Fibroblast of villous mesenchyme (primary cell): ENCODE results near the gene PITPNM3. TPM values are rescaled to one million over a fixed set of nuclear protein-coding genes. Genes with fewer than 3 reads are reported as not detected.
"Not testable (repeated sequence)": the region's sequence is repeated elsewhere in the genome, so short reads cannot be mapped to it uniquely, and the experiment has no call there.

ENCODE experiments used
- DNase-seq: peaks from one replicate; pipeline ENCODE4 v3.0.0-alpha.2; 2010; ENCODE audit warnings: low read depth
- H3K4me3 ChIP-seq: 2 replicates; pipeline ENCODE4 v1.5.1; 2011; ENCODE audit warnings: low read depth, mild to moderate bottlenecking, low read length
- CTCF ChIP-seq: IDR thresholded peaks from 2 replicates; pipeline ENCODE4 v1.5.1; 2012; ENCODE audit warnings: low read depth, mild to moderate bottlenecking, low read length; ENCODE audit not compliant: insufficient read depth
- total RNA-seq: library from RNA; depleted of rRNA; stranded (reverse); fragments of >200 nt; gene quantifications from 2 replicates; pipeline ENCODE4 v1.2.3, GENCODE V29; 2012

Gene PITPNM3
- total RNA-seq, 1 donor: under 0.01 TPM

- no peak for DNase-seq
- no peak for TF ChIP-seq CTCF
- no peak overlapping the region for H3K4me3 ChIP-seq
Measured at GRCh38 chr17:6483507-6483906, 72.8 kb downstream of the PITPNM3 start.

- DNase-seq, H3K4me3 ChIP-seq: not testable (repeated sequence)
Measured at GRCh38 chr17:6482796-6483195, 73.6 kb downstream of the PITPNM3 start.

GRCh38 chr17:6482105-6482455 is 74.3 kb downstream of the PITPNM3 start:
- no peak for DNase-seq
- no peak for TF ChIP-seq CTCF
- no peak overlapping the region for H3K4me3 ChIP-seq

- no peak for DNase-seq
- no peak for TF ChIP-seq CTCF
- no peak overlapping the region for H3K4me3 ChIP-seq
Measured at GRCh38 chr17:6480303-6480675, 76.1 kb downstream of the PITPNM3 start.

GRCh38 chr17:6479622-6480302 is 76.6 kb downstream of the PITPNM3 start:
- no peak for DNase-seq
- H3K4me3 ChIP-seq: no peak overlapping the region
- TF ChIP-seq CTCF: no peak

- DNase-seq: no peak
- H3K4me3 ChIP-seq: no peak overlapping the region
- no peak for TF ChIP-seq CTCF
Measured at GRCh38 chr17:6478486-6478885, 77.9 kb downstream of the PITPNM3 start.

GRCh38 chr17:6477831-6478383 is 78.4 kb downstream of the PITPNM3 start:
- DNase-seq: no peak
- no peak for TF ChIP-seq CTCF
- H3K4me3 ChIP-seq: no peak overlapping the region
